Measurements from ENCODE around the gene STIP1. TPM values are rescaled to one million over a fixed set of nuclear protein-coding genes. Genes with fewer than 3 reads are reported as not detected.
A peak's percentile ranks its signal among the peaks of the same experiment; 100 is the strongest.

The STIP1 gene
- total and polyA plus RNA-seq, 2 donors (not counting 1 experiment from before 2014, with no cell fraction given), result 49.8 to 78.7 TPM

GRCh38 chr11:64247729-64248531 is 62.0 kb downstream of the STIP1 start:
- Histone ChIP-seq H3K27ac (ENCODE audit: low read length in 2 of 2) (no peak overlapping the region), H3K4me3 (ENCODE audit: control extremely low read depth in 1 of 5, extremely low read depth in 1 of 5, insufficient read depth in 1 of 5, low read depth in 2 of 5, low read length in 4 of 5) (peak overlapping the region in 4 of 5 experiments; percentile 78 to 99 (median 90)), H3K79me2 (ENCODE audit: control insufficient read depth, insufficient read depth, low read length) (peaks cover 4% of the 10 kb centered on the region), H3K4me1 (ENCODE audit: control insufficient read depth in 2 of 2, insufficient read depth in 2 of 2, low read length in 2 of 2) (peaks cover 27 to 54% of the 10 kb centered on the region in 2 donors), H3K36me3 (replicated peaks in 1 of 2; ENCODE audit: control extremely low read depth in 1 of 2, control insufficient read depth in 1 of 2, extremely low read depth in 1 of 2, insufficient read depth in 2 of 2, low read length in 1 of 2) (peaks cover 0 to 8% of the 10 kb centered on the region in 2 experiments), H3K9ac (ENCODE audit: low read length) (peak overlapping the region; percentile 80), H3K4me2 (replicated peaks; ENCODE audit: low read depth, low read length, poor library complexity, severe bottlenecking) (peak overlapping the region; percentile 99), H4K20me1 (ENCODE audit: control insufficient read depth, insufficient read depth, low read length, poor library complexity, severe bottlenecking) (no peaks in the 10 kb centered on the region), H2AFZ (ENCODE audit: insufficient read depth, low read depth, low read length, poor library complexity, severe bottlenecking) (peak overlapping the region; percentile 83), H3K9me3 (ENCODE audit: control extremely low read depth in 1 of 3, control insufficient read depth in 2 of 3, insufficient read depth in 1 of 3, low read length in 2 of 3) (no peaks in the 10 kb centered on the region), H3K27me3 (replicated peaks in 1 of 4; ENCODE audit: control extremely low read depth in 1 of 4, control insufficient read depth in 3 of 4, insufficient read depth in 4 of 4, low read length in 3 of 4) (no peaks in the 10 kb centered on the region)
- 54% methylated on average over 23 of the region's 31 CpGs for WGBS (ENCODE audit: insufficient coverage)
- POLR2A ChIA-PET, result interaction anchor here (2.0 to 4.0 kb wide), 3 partner anchors 22 to 43 kb away, joined by 7 to 37 read pairs (median 11); partner anchors contain the start of genes BAD and FERMT3
- Mint-ChIP-seq H3K4me3 (peak overlapping the region; percentile 89), H3K27me3 (no peaks in the 10 kb centered on the region), H3K4me1 (peaks cover 38% of the 10 kb centered on the region), H3K9me3 (ENCODE audit: insufficient read depth) (no peaks in the 10 kb centered on the region), H3K27ac (peak overlapping the region; percentile 70)
- intact Hi-C loops (cut with micrococcal nuclease), result loop anchor here (1.0 kb wide), 1 partner anchor 21 kb away; no protein-coding TSS in a partner anchor
- CTCF ChIA-PET, result interaction anchor here (2.4 to 10.4 kb wide), 3 partner anchors 21 to 53 kb away, joined by 7 to 141 read pairs (median 51); partner anchors contain the start of gene FERMT3
- ATAC-seq (ENCODE audit: low read depth), result no peak
- DNase-seq, result no peak
- TF ChIP-seq EZH2 (IDR thresholded peaks at IDR 0.05; ENCODE audit: borderline replicate concordance, insufficient read depth, low read depth, low read length, poor library complexity, severe bottlenecking) (no peak), CTCF (IDR thresholded peaks at IDR 0.05) (no peak)

DNA sequence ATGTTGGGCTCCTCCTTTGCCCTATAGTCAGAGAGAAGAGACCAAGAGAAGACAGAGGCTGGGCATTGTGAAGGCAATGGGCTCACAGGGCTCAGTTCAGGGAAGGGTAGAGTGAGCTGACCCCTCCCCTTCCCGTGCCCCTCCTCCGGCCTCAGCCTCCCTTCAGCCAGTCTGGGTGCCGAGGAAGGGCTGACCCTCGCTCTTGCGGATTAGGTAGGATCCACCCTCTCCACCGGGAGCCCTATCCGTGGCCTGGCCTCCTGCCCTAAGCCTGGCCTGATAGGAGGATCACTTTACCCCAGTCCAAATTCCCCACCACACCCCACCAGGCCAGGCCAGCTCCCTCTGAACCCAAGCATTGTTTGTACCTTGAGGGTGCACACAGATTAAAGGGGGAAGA is 62.6 kb downstream of the STIP1 start:
- Mint-ChIP-seq H3K4me3 (peak overlapping the region; percentile 79), H3K27me3 (no peaks in the 10 kb centered on the region), H3K27ac (peak overlapping the region; percentile 32), H3K9me3 (ENCODE audit: insufficient read depth) (no peaks in the 10 kb centered on the region), H3K4me1 (peaks cover 36% of the 10 kb centered on the region)
- WGBS (ENCODE audit: insufficient coverage), result 100% methylated on average over 2 of the region's 7 CpGs
- Histone ChIP-seq H4K20me1 (ENCODE audit: control insufficient read depth, insufficient read depth, low read length, poor library complexity, severe bottlenecking) (no peaks in the 10 kb centered on the region), H2AFZ (ENCODE audit: insufficient read depth, low read depth, low read length, poor library complexity, severe bottlenecking) (no peak overlapping the region), H3K9ac (ENCODE audit: low read length) (no peak overlapping the region), H3K4me2 (replicated peaks; ENCODE audit: low read depth, low read length, poor library complexity, severe bottlenecking) (no peak overlapping the region), H3K27ac (ENCODE audit: low read length in 2 of 2) (no peak overlapping the region), H3K4me1 (ENCODE audit: control insufficient read depth in 2 of 2, insufficient read depth in 2 of 2, low read length in 2 of 2) (peaks cover 27 to 51% of the 10 kb centered on the region in 2 donors), H3K9me3 (ENCODE audit: control extremely low read depth in 1 of 3, control insufficient read depth in 2 of 3, insufficient read depth in 1 of 3, low read length in 2 of 3) (no peaks in the 10 kb centered on the region), H3K79me2 (ENCODE audit: control insufficient read depth, insufficient read depth, low read length) (peaks cover 4% of the 10 kb centered on the region), H3K4me3 (ENCODE audit: control extremely low read depth in 1 of 5, extremely low read depth in 1 of 5, insufficient read depth in 1 of 5, low read depth in 2 of 5, low read length in 4 of 5) (no peak overlapping the region), H3K36me3 (replicated peaks in 1 of 2; ENCODE audit: control extremely low read depth in 1 of 2, control insufficient read depth in 1 of 2, extremely low read depth in 1 of 2, insufficient read depth in 2 of 2, low read length in 1 of 2) (peaks cover 0 to 4% of the 10 kb centered on the region in 2 experiments), H3K27me3 (replicated peaks in 1 of 4; ENCODE audit: control extremely low read depth in 1 of 4, control insufficient read depth in 3 of 4, insufficient read depth in 4 of 4, low read length in 3 of 4) (no peaks in the 10 kb centered on the region)
- DNase-seq (no peak), ATAC-seq (ENCODE audit: low read depth) (no peak)
- CTCF ChIA-PET, result interaction anchor here (1.2 to 10.4 kb wide), 5 partner anchors 11 to 53 kb away, joined by 3 to 141 read pairs (median 7); partner anchors contain the start of gene FERMT3
- intact Hi-C loops (cut with micrococcal nuclease), result no loop called here
- POLR2A ChIA-PET, result no interaction called here
- TF ChIP-seq CTCF (IDR thresholded peaks at IDR 0.05), result no peak
- TF ChIP-seq EZH2 (IDR thresholded peaks at IDR 0.05; ENCODE audit: borderline replicate concordance, insufficient read depth, low read depth, low read length, poor library complexity, severe bottlenecking), result no peak
